Stimulated activated CD4-positive, alpha-beta T cell treated with anti-CD3 and anti-CD28 coated beads, TNF-alpha, amount 100 ng/mL, for 1 hour (primary cell): ENCODE results near the gene TMOD4.

Source experiments
- DNase-seq, 3 donors: peaks; one replicate each; pipeline ENCODE4 v3.0.0-alpha.2; 2020; ENCODE audit warnings: low read depth in 3 of 3, low spot score in 1 of 3

TMOD4 gene

GRCh38 chr1:151143986-151144385 is 31.8 kb downstream of the TMOD4 start:
- DNase-seq: no peak

- DNase-seq: no peak
Measured at GRCh38 chr1:151143057-151143435, 32.7 kb downstream of the TMOD4 start.

GRCh38 chr1:151142411-151143056 is 33.2 kb downstream of the TMOD4 start:
- DNase-seq: no peak

GRCh38 chr1:151137789-151138188 is 38.0 kb downstream of the TMOD4 start:
- DNase-seq: no peak

GRCh38 chr1:151135433-151136385 is 40.1 kb downstream of the TMOD4 start:
- DNase-seq: no peak

GRCh38 chr1:151134991-151135390 is 40.8 kb downstream of the TMOD4 start:
- DNase-seq: no peak

GRCh38 chr1:151134396-151134795 is 41.4 kb downstream of the TMOD4 start:
- DNase-seq: no peak

- no peak for DNase-seq
Measured at GRCh38 chr1:151133018-151133806, 42.6 kb downstream of the TMOD4 start.

- no peak for DNase-seq
Measured at GRCh38 chr1:151132335-151133017, 43.3 kb downstream of the TMOD4 start.

- DNase-seq: no peak
Measured at GRCh38 chr1:151131701-151132334, 44.0 kb downstream of the TMOD4 start.

- peak; percentile 24 to 60 (median 52) for DNase-seq
Measured at GRCh38 chr1:151130987-151131586, 44.7 kb downstream of the TMOD4 start.

GRCh38 chr1:151128800-151129199 is 47.0 kb downstream of the TMOD4 start:
- DNase-seq: no peak

- DNase-seq: no peak
Measured at GRCh38 chr1:151124763-151125403, 50.9 kb downstream of the TMOD4 start.
